DND-41 (cell line): Measurements from ENCODE around the gene MMP17.

Source experiments
- EZH2 ChIP-seq: IDR thresholded peaks from 3 replicates; pipeline ENCODE4 v1.6.1; 2012; ENCODE audit warnings: borderline replicate concordance, low read depth, mild to moderate bottlenecking, moderate library complexity, low read length, inconsistent platforms; ENCODE audit not compliant: severe bottlenecking
- TF ChIP-seq, protein P1 (sequence below): IDR thresholded peaks from 2 replicates; pipeline ENCODE4 v1.5.1; 2012; ENCODE audit warnings: borderline replicate concordance, low read length, moderate library complexity, mild to moderate bottlenecking; ENCODE audit not compliant: poor library complexity, severe bottlenecking; ENCODE audit errors: extremely low read depth

DNA sequence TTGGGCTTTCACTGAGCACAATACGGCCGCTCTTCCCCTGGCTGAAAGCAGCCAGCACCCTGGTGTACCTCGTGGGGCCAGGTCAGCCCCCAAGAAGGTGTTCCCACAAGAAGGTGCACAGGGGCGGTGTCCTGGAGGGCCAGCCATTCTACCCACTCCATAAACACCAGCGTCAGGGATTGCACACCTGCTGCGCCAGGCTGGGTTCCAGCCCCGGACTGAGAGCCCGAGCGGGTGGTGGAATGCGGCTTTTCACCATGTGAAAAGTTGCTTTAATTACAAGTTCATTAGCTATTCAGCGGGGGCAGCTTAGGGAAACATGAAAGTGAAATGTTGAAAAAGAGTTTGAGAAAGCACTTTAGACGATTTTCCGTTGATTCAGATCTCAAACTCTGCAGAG lies 17.5 kb upstream of the MMP17 start:
- TF ChIP-seq, protein P1, sequence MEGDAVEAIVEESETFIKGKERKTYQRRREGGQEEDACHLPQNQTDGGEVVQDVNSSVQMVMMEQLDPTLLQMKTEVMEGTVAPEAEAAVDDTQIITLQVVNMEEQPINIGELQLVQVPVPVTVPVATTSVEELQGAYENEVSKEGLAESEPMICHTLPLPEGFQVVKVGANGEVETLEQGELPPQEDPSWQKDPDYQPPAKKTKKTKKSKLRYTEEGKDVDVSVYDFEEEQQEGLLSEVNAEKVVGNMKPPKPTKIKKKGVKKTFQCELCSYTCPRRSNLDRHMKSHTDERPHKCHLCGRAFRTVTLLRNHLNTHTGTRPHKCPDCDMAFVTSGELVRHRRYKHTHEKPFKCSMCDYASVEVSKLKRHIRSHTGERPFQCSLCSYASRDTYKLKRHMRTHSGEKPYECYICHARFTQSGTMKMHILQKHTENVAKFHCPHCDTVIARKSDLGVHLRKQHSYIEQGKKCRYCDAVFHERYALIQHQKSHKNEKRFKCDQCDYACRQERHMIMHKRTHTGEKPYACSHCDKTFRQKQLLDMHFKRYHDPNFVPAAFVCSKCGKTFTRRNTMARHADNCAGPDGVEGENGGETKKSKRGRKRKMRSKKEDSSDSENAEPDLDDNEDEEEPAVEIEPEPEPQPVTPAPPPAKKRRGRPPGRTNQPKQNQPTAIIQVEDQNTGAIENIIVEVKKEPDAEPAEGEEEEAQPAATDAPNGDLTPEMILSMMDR: no peak
- no peak for TF ChIP-seq EZH2
